Kidney epithelial cell (primary cell): Measurements from ENCODE around the gene ENDOV. TPM values are rescaled to one million over a fixed set of nuclear protein-coding genes. Genes with fewer than 3 reads are reported as not detected.

Source experiments
- DNase-seq: peaks from one replicate; pipeline ENCODE4 v3.0.0-alpha.2; 2010; ENCODE audit warnings: low read depth
- H3K27me3 ChIP-seq: 2 replicates; pipeline ENCODE4 v1.6.0; 2011; ENCODE audit warnings: low read length; ENCODE audit not compliant: control insufficient read depth, insufficient read depth
- H3K36me3 ChIP-seq: 2 replicates; pipeline ENCODE4 v1.5.1; 2011; ENCODE audit warnings: low read length; ENCODE audit not compliant: control insufficient read depth, insufficient read depth
- H3K4me3 ChIP-seq: 2 replicates; pipeline ENCODE4 v1.5.1; 2011; ENCODE audit warnings: low read depth, mild to moderate bottlenecking, control low read depth, low read length
- CTCF ChIP-seq: IDR thresholded peaks from 2 replicates; pipeline ENCODE4 v1.5.1; 2011; ENCODE audit warnings: mild to moderate bottlenecking, moderate library complexity, low read length, control low read depth, inconsistent platforms; ENCODE audit not compliant: insufficient read depth, poor library complexity, severe bottlenecking
- total RNA-seq: library from RNA; depleted of rRNA; stranded (reverse); fragments of >200 nt; gene quantifications from 2 replicates; pipeline ENCODE4 v1.2.3, GENCODE V29; 2015

ENDOV gene
- 14.6 and 18.6 TPM in 2 replicates for total RNA-seq

DNA sequence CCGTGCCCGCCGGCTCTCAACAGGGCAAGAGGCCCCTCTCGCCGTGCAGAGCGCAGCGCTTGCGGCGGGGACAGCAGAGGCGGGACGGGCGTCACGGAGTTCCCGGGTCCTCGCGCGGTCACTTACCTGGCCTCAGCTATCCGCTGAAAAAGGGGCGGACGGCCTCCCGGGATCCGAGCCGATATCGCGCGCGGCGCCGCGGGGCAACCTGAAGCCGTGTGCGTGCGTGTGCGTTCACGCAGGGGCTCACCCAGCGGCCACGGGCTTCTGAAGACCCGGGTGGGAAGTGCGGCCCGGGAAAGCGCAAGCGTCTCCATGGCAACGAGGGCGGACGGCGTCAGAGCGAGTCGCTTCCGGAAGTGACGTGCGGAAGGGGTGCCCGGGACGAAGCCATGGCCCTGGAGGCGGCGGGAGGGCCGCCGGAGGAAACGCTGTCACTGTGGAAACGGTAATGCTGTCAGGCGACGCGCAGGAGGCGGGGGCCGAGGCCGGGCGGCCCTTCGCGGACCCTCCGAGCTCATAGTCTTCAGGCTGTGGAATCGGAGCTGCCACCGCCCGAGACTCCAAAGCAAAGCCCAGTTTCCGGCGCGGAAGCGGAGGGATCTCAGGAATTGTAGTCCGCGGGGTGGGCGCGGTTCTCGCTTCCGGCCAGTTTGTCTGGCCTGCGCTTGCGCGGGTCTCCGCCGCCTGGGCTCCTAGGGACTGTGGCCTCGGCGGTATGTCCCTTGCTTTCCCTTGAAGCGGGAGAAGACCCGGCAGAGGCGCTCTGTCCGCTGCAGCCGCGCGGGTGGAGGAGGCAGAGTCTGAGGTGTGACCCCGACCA is at the start of gene ENDOV:
Gene ENDOV, plus strand, starts transcription at position 365 of the 823 bp plus-strand sequence. Its CDS starts 28 bp downstream, at position 393.
- peak; percentile 56 for DNase-seq
- Histone ChIP-seq H3K27me3 (peaks cover 13% of the 10 kb centered on the region), H3K4me3 (peak within 1 kb of the TSS; percentile 97), H3K36me3 (no peaks in the 10 kb centered on the region)
- no peak for TF ChIP-seq CTCF

GRCh38 chr17:80365983-80366382 is 49.0 kb upstream of the ENDOV start:
- Histone ChIP-seq H3K36me3 (peaks cover 8% of the 10 kb centered on the region), H3K27me3 (no peaks in the 10 kb centered on the region), H3K4me3 (no peak overlapping the region)
- no peak for DNase-seq
- no peak for TF ChIP-seq CTCF

- Histone ChIP-seq H3K36me3 (peaks cover 4% of the 10 kb centered on the region), H3K27me3 (no peaks in the 10 kb centered on the region), H3K4me3 (no peak overlapping the region)
- no peak for TF ChIP-seq CTCF
- DNase-seq: no peak
These were observed 47.5 kb upstream of the ENDOV start for GRCh38 chr17:80367503-80367902.

DNA sequence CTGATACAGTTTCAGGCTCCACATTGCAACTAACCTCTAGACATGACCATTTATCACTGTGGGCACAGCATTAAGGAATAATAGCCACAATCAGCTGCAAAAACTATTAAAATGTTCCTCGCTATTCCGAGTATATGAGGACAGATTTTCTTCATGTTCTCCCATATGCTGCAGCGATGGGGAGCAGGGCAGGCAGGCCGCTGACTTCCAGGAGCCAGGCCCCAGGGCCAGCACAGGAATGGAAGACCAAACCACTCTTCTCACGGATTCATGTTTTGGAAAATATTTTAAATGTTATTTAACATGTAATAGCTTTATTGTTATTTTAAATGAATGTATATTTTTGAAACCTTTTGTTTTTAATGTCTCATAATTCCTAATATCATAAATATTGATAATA is 43.8 kb upstream of the ENDOV start:
- Histone ChIP-seq H3K27me3 (no peaks in the 10 kb centered on the region), H3K4me3 (no peak overlapping the region), H3K36me3 (peaks cover 1% of the 10 kb centered on the region)
- no peak for DNase-seq
- TF ChIP-seq CTCF: no peak

DNA sequence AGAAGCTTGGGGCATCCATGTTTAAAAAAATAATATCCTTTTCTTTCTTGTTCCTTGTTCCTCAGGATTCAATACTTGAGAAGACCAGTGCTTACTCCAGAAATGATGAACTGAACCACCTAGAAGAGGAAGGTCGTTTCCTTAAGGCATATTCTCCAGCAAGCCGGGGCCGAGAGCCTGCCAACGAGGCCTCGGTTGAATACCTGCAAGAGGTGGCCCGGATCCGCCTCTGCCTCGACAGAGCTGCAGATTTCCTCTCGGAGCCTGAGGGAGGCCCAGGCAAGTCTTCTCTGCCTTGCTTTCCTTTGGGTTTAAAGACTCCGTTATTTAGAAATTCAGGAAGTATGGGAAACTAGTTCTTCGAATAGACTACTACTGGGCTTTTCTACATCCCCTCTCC is 42.5 kb upstream of the ENDOV start:
- no peak for DNase-seq
- no peak overlapping the region for H3K4me3 ChIP-seq
- peaks cover 1% of the 10 kb centered on the region for H3K36me3 ChIP-seq
- no peaks in the 10 kb centered on the region for H3K27me3 ChIP-seq
- TF ChIP-seq CTCF: no peak
